Activated CD8-positive, alpha-beta T cell treated with anti-CD3 and anti-CD28 coated beads for 36 hours (primary cell): ENCODE data around the gene CMTM7. TPM values are rescaled to one million over a fixed set of nuclear protein-coding genes. Genes with fewer than 3 reads are reported as not detected.

Experiments used
- ATAC-seq: fragments of 200-7000 bp; cut with Tn5 transposase; one replicate; pipeline ENCODE4 v1.10.0; 2021; ENCODE audit warnings: mild to moderate bottlenecking, moderate library complexity
- CTCF ChIA-PET: fragments of 350-600 bp; sonication (Branson Sonifier 250); formaldehyde crosslinking; loops from one replicate; lab custom pipeline; 2021; ENCODE audit warnings: antibody characterized with exemption; lab: Charles Lee
- POLR2A ChIA-PET: fragments of 350-600 bp; sonication (Branson Sonifier 250); formaldehyde crosslinking; loops from one replicate; lab custom pipeline; 2021; ENCODE audit warnings: antibody characterized with exemption; lab: Charles Lee
- DNase-seq: peaks from one replicate; pipeline ENCODE4 v3.0.0-alpha.2; 2020
- H3K27ac Mint-ChIP-seq: one replicate; pipeline ENCODE4 v1.8.0; 2021; ENCODE audit warnings: mild to moderate bottlenecking, mixed read lengths
- H3K27me3 Mint-ChIP-seq: one replicate; pipeline ENCODE4 v1.8.0; 2021; ENCODE audit warnings: mixed read lengths
- H3K36me3 Mint-ChIP-seq: one replicate; pipeline ENCODE4 v1.8.0; 2021; ENCODE audit warnings: low read depth, mixed read lengths
- H3K4me1 Mint-ChIP-seq: one replicate; pipeline ENCODE4 v1.8.0; 2021; ENCODE audit warnings: low read depth, mixed read lengths
- H3K4me3 Mint-ChIP-seq: one replicate; pipeline ENCODE4 v1.8.0; 2021; ENCODE audit warnings: mild to moderate bottlenecking, moderate library complexity, mixed read lengths
- H3K9me3 Mint-ChIP-seq: one replicate; pipeline ENCODE4 v1.8.0; 2021; ENCODE audit warnings: mixed read lengths
- CTCF ChIP-seq: fragments of 200-600 bp; IDR thresholded peaks from one replicate; pipeline ENCODE4 v1.8.0; 2022; ENCODE audit warnings: antibody characterized with exemption, mild to moderate bottlenecking
- intact Hi-C: fragments of 100-400 bp; cut with micrococcal nuclease; formaldehyde crosslinking; loops from one replicate; pipeline ENCODE4 v1.10.0; 2022
- total RNA-seq, 2 experiments: library from RNA; stranded (reverse); gene quantifications; one replicate each; pipeline ENCODE4 v1.2.3, GENCODE V29; 2021

CMTM7 gene
- total RNA-seq, 2 experiments from 2014 or later, result 36.1 to 37.2 TPM

- H3K4me3 Mint-ChIP-seq, result no peak overlapping the region
- peaks cover 26% of the 10 kb centered on the region for H3K36me3 Mint-ChIP-seq
- peaks cover 50% of the 10 kb centered on the region for H3K4me1 Mint-ChIP-seq
- ChIA-PET POLR2A (interaction anchor here (0.6 to 1.8 kb wide), 6 partner anchors 19 to 64 kb away, joined by 3 to 8 read pairs (median 5); no protein-coding TSS in a partner anchor), CTCF (interaction anchor here (0.8 to 4.4 kb wide), 5 partner anchors 11 to 80 kb away, joined by 3 to 38 read pairs (median 5); no protein-coding TSS in a partner anchor)
- H3K9me3 Mint-ChIP-seq, result no peaks in the 10 kb centered on the region
- DNase-seq (no peak), ATAC-seq (no peak)
- intact Hi-C loops, result no loop called here
- H3K27ac Mint-ChIP-seq, result peak overlapping the region; percentile 6
- no peaks in the 10 kb centered on the region for H3K27me3 Mint-ChIP-seq
- TF ChIP-seq CTCF, result no peak
Measured at GRCh38 chr3:32454731-32455608, 63.3 kb downstream of the CMTM7 start.

GRCh38 chr3:32455609-32456428, 64.2 kb downstream of the CMTM7 start:
- no peak for TF ChIP-seq CTCF
- CTCF ChIA-PET, result interaction anchor here (0.8 to 4.4 kb wide), 7 partner anchors 11 to 81 kb away, joined by 3 to 38 read pairs (median 4); no protein-coding TSS in a partner anchor
- H3K27ac Mint-ChIP-seq, result no peak overlapping the region
- ATAC-seq (no peak), DNase-seq (no peak)
- peaks cover 22% of the 10 kb centered on the region for H3K36me3 Mint-ChIP-seq
- H3K4me1 Mint-ChIP-seq, result peaks cover 45% of the 10 kb centered on the region
- H3K9me3 Mint-ChIP-seq, result no peaks in the 10 kb centered on the region
- intact Hi-C loops, result no loop called here
- POLR2A ChIA-PET, result interaction anchor here (0.6 to 2.5 kb wide), 9 partner anchors 17 to 65 kb away, joined by 3 to 8 read pairs (median 5); no protein-coding TSS in a partner anchor
- H3K4me3 Mint-ChIP-seq, result no peak overlapping the region
- no peaks in the 10 kb centered on the region for H3K27me3 Mint-ChIP-seq

- Mint-ChIP-seq H3K36me3 (peaks cover 21% of the 10 kb centered on the region), H3K4me3 (no peak overlapping the region), H3K27me3 (no peaks in the 10 kb centered on the region), H3K9me3 (no peaks in the 10 kb centered on the region), H3K4me1 (peaks cover 45% of the 10 kb centered on the region), H3K27ac (no peak overlapping the region)
- ATAC-seq (no peak), DNase-seq (no peak)
- intact Hi-C loops, result no loop called here
- no peak for TF ChIP-seq CTCF
- ChIA-PET CTCF (interaction anchor here (0.8 to 4.4 kb wide), 7 partner anchors 12 to 81 kb away, joined by 3 to 38 read pairs (median 3); partner anchors contain the start of gene CMTM7), POLR2A (interaction anchor here (0.7 to 2.5 kb wide), 8 partner anchors 10 to 53 kb away, joined by 3 to 7 read pairs (median 4); no protein-coding TSS in a partner anchor)
Measured at GRCh38 chr3:32456429-32457130, 64.9 kb downstream of the CMTM7 start.

- no peaks in the 10 kb centered on the region for H3K27me3 Mint-ChIP-seq
- H3K4me3 Mint-ChIP-seq, result peak overlapping the region; percentile 37
- TF ChIP-seq CTCF, result no peak
- CTCF ChIA-PET, result interaction anchor here (1.0 to 4.4 kb wide), 7 partner anchors 10 to 218 kb away, joined by 3 to 38 read pairs (median 4); no protein-coding TSS in a partner anchor
- H3K36me3 Mint-ChIP-seq, result peaks cover 14% of the 10 kb centered on the region
- POLR2A ChIA-PET, result interaction anchor here (1.2 to 2.5 kb wide), 3 partner anchors 29 to 55 kb away, joined by 3 to 7 read pairs (median 7); no protein-coding TSS in a partner anchor
- ATAC-seq, result peak; percentile 47
- peak; percentile 71 for DNase-seq
- H3K27ac Mint-ChIP-seq, result no peak overlapping the region
- no peaks in the 10 kb centered on the region for H3K9me3 Mint-ChIP-seq
- intact Hi-C loops, result no loop called here
- H3K4me1 Mint-ChIP-seq, result peaks cover 45% of the 10 kb centered on the region
Measured at GRCh38 chr3:32457971-32458471, 66.4 kb downstream of the CMTM7 start.
